HFFc6 (cell line): ENCODE results near the gene MMP7. TPM values are rescaled to one million over a fixed set of nuclear protein-coding genes. Genes with fewer than 3 reads are reported as not detected.

Experiments
- DNase-seq: peaks from one replicate; pipeline ENCODE4 v3.0.0-alpha.2; 2018
- H3K27ac Mint-ChIP-seq: 2 replicates; pipeline ENCODE4 v1.8.0; 2020; ENCODE audit warnings: mild to moderate bottlenecking, mixed read lengths
- H3K27me3 Mint-ChIP-seq: 2 replicates; pipeline ENCODE4 v1.8.0; 2021; ENCODE audit warnings: mild to moderate bottlenecking, moderate library complexity, mixed read lengths; ENCODE audit not compliant: insufficient read depth
- H3K36me3 Mint-ChIP-seq: 2 replicates; pipeline ENCODE4 v1.8.0; 2021; ENCODE audit warnings: low read depth, mixed read lengths
- H3K4me1 Mint-ChIP-seq: 2 replicates; pipeline ENCODE4 v1.8.0; 2020; ENCODE audit warnings: low read depth, mixed read lengths
- H3K4me3 Mint-ChIP-seq: 2 replicates; pipeline ENCODE4 v1.8.0; 2020; ENCODE audit warnings: mild to moderate bottlenecking, moderate library complexity, mixed read lengths
- H3K9me3 Mint-ChIP-seq: 2 replicates; pipeline ENCODE4 v1.8.0; 2020; ENCODE audit warnings: mild to moderate bottlenecking, mixed read lengths
- total RNA-seq, 6 experiments: library from RNA; stranded (reverse); fragmentation: NEBNext Ultra II Directional; extraction: Animal tissue kit (Norgen Biotek cat#: 25700); gene quantifications; 2 replicates in 1 of 6; 3 replicates in 5 of 6; pipeline ENCODE4 v1.2.3, GENCODE V29; 2021
- TF ChIP-seq, protein P1 (sequence below): fragments of 200-600 bp; sonication (generic); IDR thresholded peaks from 2 replicates; pipeline ENCODE4 v1.5.0; 2021; ENCODE audit warnings: antibody characterized with exemption, mild to moderate bottlenecking

The MMP7 gene
- total RNA-seq, 6 experiments from 2014 or later, result not detected

DNA sequence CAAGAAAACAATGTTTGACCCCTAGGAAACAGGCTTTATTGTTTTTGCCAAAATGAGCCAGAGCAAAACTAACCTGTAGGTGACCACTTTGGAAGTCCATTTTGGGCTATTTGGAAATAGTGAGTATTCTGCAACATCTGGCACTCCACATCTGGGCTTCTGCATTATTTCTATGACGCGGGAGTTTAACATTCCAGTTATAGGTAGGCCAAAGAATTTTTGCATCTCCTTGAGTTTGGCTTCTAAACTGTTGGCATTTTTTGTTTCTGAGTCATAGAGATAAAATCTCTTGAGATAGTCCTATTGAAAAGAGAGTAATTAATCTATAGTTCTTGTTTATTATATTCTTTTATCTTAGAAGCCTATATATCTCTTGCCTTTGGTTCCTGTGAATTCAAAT is 2.9 kb downstream of the MMP7 start:
- peaks cover 8% of the 10 kb centered on the region for H3K27me3 Mint-ChIP-seq
- H3K27ac Mint-ChIP-seq, result no peak overlapping the region
- TF ChIP-seq, protein P1, sequence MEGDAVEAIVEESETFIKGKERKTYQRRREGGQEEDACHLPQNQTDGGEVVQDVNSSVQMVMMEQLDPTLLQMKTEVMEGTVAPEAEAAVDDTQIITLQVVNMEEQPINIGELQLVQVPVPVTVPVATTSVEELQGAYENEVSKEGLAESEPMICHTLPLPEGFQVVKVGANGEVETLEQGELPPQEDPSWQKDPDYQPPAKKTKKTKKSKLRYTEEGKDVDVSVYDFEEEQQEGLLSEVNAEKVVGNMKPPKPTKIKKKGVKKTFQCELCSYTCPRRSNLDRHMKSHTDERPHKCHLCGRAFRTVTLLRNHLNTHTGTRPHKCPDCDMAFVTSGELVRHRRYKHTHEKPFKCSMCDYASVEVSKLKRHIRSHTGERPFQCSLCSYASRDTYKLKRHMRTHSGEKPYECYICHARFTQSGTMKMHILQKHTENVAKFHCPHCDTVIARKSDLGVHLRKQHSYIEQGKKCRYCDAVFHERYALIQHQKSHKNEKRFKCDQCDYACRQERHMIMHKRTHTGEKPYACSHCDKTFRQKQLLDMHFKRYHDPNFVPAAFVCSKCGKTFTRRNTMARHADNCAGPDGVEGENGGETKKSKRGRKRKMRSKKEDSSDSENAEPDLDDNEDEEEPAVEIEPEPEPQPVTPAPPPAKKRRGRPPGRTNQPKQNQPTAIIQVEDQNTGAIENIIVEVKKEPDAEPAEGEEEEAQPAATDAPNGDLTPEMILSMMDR, result no peak
- no peaks in the 10 kb centered on the region for H3K4me1 Mint-ChIP-seq
- H3K9me3 Mint-ChIP-seq, result no peaks in the 10 kb centered on the region
- no peak for DNase-seq
- no peak overlapping the region for H3K4me3 Mint-ChIP-seq
- no peaks in the 10 kb centered on the region for H3K36me3 Mint-ChIP-seq

DNA sequence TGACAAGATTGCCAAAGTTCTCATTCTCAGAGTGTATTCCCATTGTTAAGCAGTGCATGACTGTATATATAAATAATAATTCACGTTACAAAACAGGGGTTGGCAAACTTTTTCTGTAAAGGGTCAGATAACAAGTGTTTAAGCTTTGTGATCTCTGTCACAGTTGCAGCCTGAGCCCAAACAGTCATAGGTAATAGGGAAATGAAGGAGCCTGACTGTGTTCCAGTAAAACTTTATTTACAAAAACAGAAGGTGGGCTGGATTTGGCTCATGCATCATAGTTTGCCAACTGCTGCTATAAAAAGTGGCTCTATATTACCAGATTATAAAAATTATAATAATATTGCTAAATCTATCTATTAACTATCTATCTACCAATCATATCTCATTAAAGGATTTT is 3.5 kb downstream of the MMP7 start:
- TF ChIP-seq, protein P1, result no peak
- Mint-ChIP-seq H3K4me1 (no peaks in the 10 kb centered on the region), H3K9me3 (no peaks in the 10 kb centered on the region), H3K4me3 (no peak overlapping the region), H3K36me3 (no peaks in the 10 kb centered on the region), H3K27ac (no peak overlapping the region), H3K27me3 (peaks cover 8% of the 10 kb centered on the region)
- DNase-seq, result no peak

DNA sequence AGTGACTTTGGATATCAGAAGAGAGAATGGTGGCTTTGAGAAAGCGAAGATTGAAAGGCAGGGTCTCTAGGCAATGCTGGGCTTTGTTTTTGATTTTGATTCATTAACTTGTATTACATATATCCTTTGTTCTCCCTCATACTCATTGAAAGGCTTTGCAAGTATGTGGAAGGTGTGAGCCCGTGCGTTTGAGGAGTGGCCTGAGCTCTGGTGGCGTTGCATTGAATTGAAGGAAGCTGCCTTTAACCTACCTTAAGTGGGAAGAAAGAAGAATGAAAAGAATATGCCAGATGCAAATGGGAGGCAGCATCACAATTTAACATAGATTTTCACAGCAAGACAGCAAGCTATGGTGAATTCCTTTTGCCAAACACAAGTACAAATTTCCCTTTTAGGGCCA is 6.7 kb downstream of the MMP7 start:
- no peak overlapping the region for H3K4me3 Mint-ChIP-seq
- TF ChIP-seq, protein P1, result no peak
- no peak for DNase-seq
- H3K27me3 Mint-ChIP-seq, result peaks cover 22% of the 10 kb centered on the region
- H3K27ac Mint-ChIP-seq, result no peak overlapping the region
- no peaks in the 10 kb centered on the region for H3K4me1 Mint-ChIP-seq
- no peaks in the 10 kb centered on the region for H3K9me3 Mint-ChIP-seq
- no peaks in the 10 kb centered on the region for H3K36me3 Mint-ChIP-seq

DNA sequence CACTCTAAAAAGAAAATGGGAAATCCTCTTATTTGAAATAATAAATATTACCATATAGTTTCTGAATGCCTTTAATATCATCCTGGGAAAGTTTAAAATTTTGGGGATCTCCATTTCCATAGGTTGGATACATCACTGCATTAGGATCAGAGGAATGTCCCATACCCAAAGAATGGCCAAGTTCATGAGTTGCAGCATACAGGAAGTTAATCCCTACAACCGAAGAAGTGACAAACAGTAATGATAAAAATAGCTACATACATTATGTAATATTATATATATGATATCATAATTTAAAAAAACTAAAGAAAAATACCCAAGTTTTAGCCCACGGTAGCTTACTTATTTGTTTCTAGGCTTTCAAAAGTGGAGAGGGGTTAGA is 7.4 kb downstream of the MMP7 start:
- no peaks in the 10 kb centered on the region for H3K36me3 Mint-ChIP-seq
- no peak for DNase-seq
- H3K27ac Mint-ChIP-seq, result no peak overlapping the region
- H3K27me3 Mint-ChIP-seq, result peaks cover 20% of the 10 kb centered on the region
- H3K4me1 Mint-ChIP-seq, result no peaks in the 10 kb centered on the region
- no peaks in the 10 kb centered on the region for H3K9me3 Mint-ChIP-seq
- no peak overlapping the region for H3K4me3 Mint-ChIP-seq
- TF ChIP-seq, protein P1, result no peak

DNA sequence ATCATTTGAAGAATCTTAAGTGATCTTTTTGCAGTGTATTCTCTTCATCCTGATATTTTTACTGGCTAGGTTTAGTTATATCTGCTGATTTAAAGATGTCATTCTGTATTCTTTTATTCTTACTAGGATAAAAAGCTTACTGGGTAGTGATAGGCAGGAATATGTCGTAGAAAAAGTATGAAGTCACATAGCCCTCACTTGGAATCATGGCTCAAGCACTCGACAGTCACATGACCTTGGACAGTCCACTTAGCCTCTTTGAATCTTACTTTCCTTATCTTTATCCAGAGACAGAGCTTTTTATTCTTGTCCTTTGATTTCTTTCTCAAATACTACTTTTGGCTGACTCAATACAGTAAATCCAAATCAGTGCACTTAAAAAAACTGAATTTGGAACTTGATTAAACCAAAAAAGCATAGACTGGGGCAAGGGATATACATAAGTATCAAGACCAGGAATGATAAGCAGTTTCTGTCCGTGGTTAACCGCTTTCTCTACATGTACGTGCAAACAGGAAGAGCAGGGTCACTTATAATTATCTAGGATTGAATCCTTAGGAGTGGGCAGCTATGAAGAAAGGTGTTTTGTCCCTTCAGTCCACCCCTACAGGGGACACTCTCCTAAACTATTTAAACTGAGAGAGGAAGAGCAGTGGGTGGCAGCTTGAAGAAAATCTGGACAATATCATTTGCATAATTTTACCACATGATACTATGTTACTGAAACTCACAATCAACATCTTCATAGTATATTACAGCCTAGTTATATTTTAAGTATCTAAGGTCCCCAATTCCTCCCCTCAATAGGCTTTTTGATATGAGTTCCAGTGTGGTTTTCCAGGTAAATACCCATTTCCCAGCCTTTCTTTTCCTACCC is 8.0 kb downstream of the MMP7 start:
- Mint-ChIP-seq H3K27ac (no peak overlapping the region), H3K4me1 (no peaks in the 10 kb centered on the region), H3K4me3 (no peak overlapping the region), H3K9me3 (no peaks in the 10 kb centered on the region), H3K36me3 (no peaks in the 10 kb centered on the region), H3K27me3 (peaks cover 20% of the 10 kb centered on the region)
- DNase-seq, result no peak
- TF ChIP-seq, protein P1, result no peak
